Measurements from ENCODE around the gene MBD5.

MBD5 gene

GRCh38 chr2:148231858-148232257 lies 211.0 kb downstream of the MBD5 start:
- Histone ChIP-seq H3K4me3 (ENCODE audit: low read depth, low read length) (no peak overlapping the region), H3K27me3 (ENCODE audit: control insufficient read depth, insufficient read depth, low read length) (no peaks in the 10 kb centered on the region), H2AFZ (no peak overlapping the region), H3K4me2 (ENCODE audit: low read length) (no peak overlapping the region), H3K9ac (no peak overlapping the region), H3K27ac (no peak overlapping the region), H3K4me1 (no peaks in the 10 kb centered on the region), H3K36me3 (ENCODE audit: control insufficient read depth, insufficient read depth, low read length) (no peaks in the 10 kb centered on the region), H3K9me3 (ENCODE audit: control insufficient read depth, low read length) (no peaks in the 10 kb centered on the region), H3K79me2 (peaks cover 11% of the 10 kb centered on the region)
- no peak for TF ChIP-seq CTCF (IDR thresholded peaks at IDR 0.05)

GRCh38 chr2:148234143-148234542 lies 213.3 kb downstream of the MBD5 start:
- Histone ChIP-seq H3K27ac (no peak overlapping the region), H3K9ac (no peak overlapping the region), H3K27me3 (ENCODE audit: control insufficient read depth, insufficient read depth, low read length) (no peaks in the 10 kb centered on the region), H3K4me3 (ENCODE audit: low read depth, low read length) (no peak overlapping the region), H3K9me3 (ENCODE audit: control insufficient read depth, low read length) (no peaks in the 10 kb centered on the region), H3K4me2 (ENCODE audit: low read length) (no peak overlapping the region), H3K36me3 (ENCODE audit: control insufficient read depth, insufficient read depth, low read length) (no peaks in the 10 kb centered on the region), H3K4me1 (no peaks in the 10 kb centered on the region), H2AFZ (no peak overlapping the region), H3K79me2 (peaks cover 10% of the 10 kb centered on the region)
- TF ChIP-seq CTCF (IDR thresholded peaks at IDR 0.05) = no peak

- H3K4me2 ChIP-seq (ENCODE audit: low read length) = no peak overlapping the region
- peaks cover 2% of the 10 kb centered on the region for H3K79me2 ChIP-seq
- no peak overlapping the region for H3K27ac ChIP-seq
- no peaks in the 10 kb centered on the region for H3K27me3 ChIP-seq (ENCODE audit: control insufficient read depth, insufficient read depth, low read length)
- no peak overlapping the region for H2AFZ ChIP-seq
- H3K9ac ChIP-seq = no peak overlapping the region
- no peaks in the 10 kb centered on the region for H3K9me3 ChIP-seq (ENCODE audit: control insufficient read depth, low read length)
- H3K4me3 ChIP-seq (ENCODE audit: low read depth, low read length) = no peak overlapping the region
- no peaks in the 10 kb centered on the region for H3K36me3 ChIP-seq (ENCODE audit: control insufficient read depth, insufficient read depth, low read length)
- TF ChIP-seq CTCF (IDR thresholded peaks at IDR 0.05) = no peak
- no peaks in the 10 kb centered on the region for H3K4me1 ChIP-seq
These were observed 217.0 kb downstream of the MBD5 start for GRCh38 chr2:148237911-148238310.

GRCh38 chr2:148238561-148238960 lies 217.7 kb downstream of the MBD5 start:
- TF ChIP-seq CTCF (IDR thresholded peaks at IDR 0.05) = no peak
- Histone ChIP-seq H3K79me2 (peaks cover 2% of the 10 kb centered on the region), H3K9me3 (ENCODE audit: control insufficient read depth, low read length) (no peaks in the 10 kb centered on the region), H3K27ac (no peak overlapping the region), H3K4me1 (no peaks in the 10 kb centered on the region), H3K27me3 (ENCODE audit: control insufficient read depth, insufficient read depth, low read length) (no peaks in the 10 kb centered on the region), H3K9ac (no peak overlapping the region), H3K36me3 (ENCODE audit: control insufficient read depth, insufficient read depth, low read length) (no peaks in the 10 kb centered on the region), H3K4me2 (ENCODE audit: low read length) (no peak overlapping the region), H2AFZ (no peak overlapping the region), H3K4me3 (ENCODE audit: low read depth, low read length) (no peak overlapping the region)

- no peak overlapping the region for H3K4me3 ChIP-seq (ENCODE audit: low read depth, low read length)
- H3K79me2 ChIP-seq = peaks cover 2% of the 10 kb centered on the region
- no peaks in the 10 kb centered on the region for H3K36me3 ChIP-seq (ENCODE audit: control insufficient read depth, insufficient read depth, low read length)
- no peak overlapping the region for H3K9ac ChIP-seq
- no peaks in the 10 kb centered on the region for H3K27me3 ChIP-seq (ENCODE audit: control insufficient read depth, insufficient read depth, low read length)
- H2AFZ ChIP-seq = no peak overlapping the region
- H3K4me1 ChIP-seq = no peaks in the 10 kb centered on the region
- H3K4me2 ChIP-seq (ENCODE audit: low read length) = no peak overlapping the region
- H3K27ac ChIP-seq = no peak overlapping the region
- no peak for TF ChIP-seq CTCF (IDR thresholded peaks at IDR 0.05)
- H3K9me3 ChIP-seq (ENCODE audit: control insufficient read depth, low read length) = no peaks in the 10 kb centered on the region
These were observed 219.9 kb downstream of the MBD5 start for GRCh38 chr2:148240838-148241237.
